Mammary epithelial cell (primary cell): ENCODE measurements around the gene NDST1.

Experiments used
- CTCF ChIP-seq, 2 donors: IDR thresholded peaks in 1 of 2; conservative IDR thresholded peaks in 1 of 2; 2 replicates each; pipeline ENCODE4 v1.5.1; 2011 to 2012; ENCODE audit warnings: inconsistent platforms in 2 of 2, low read length in 2 of 2, mild to moderate bottlenecking in 2 of 2, control low read depth in 1 of 2, low read depth in 1 of 2; ENCODE audit not compliant: insufficient read depth in 1 of 2; ENCODE audit errors: extremely low read depth in 1 of 2
- EZH2 ChIP-seq: IDR thresholded peaks from 2 replicates; pipeline ENCODE4 v1.6.1; 2012; ENCODE audit warnings: low read length, inconsistent platforms, borderline replicate concordance

GRCh38 chr5:150469718-150470469 is 38.0 kb upstream of the NDST1 start:
- TF ChIP-seq CTCF (conservative IDR thresholded peaks at IDR 0.05 in 1 of 2, IDR thresholded peaks at IDR 0.05 in 1 of 2; ENCODE audit: extremely low read depth in 1 of 2, insufficient read depth in 1 of 2, low read depth in 1 of 2, low read length in 2 of 2) (no peak), EZH2 (no peak)
